ENCODE data around the gene CLECL1.

CLECL1 gene

DNA sequence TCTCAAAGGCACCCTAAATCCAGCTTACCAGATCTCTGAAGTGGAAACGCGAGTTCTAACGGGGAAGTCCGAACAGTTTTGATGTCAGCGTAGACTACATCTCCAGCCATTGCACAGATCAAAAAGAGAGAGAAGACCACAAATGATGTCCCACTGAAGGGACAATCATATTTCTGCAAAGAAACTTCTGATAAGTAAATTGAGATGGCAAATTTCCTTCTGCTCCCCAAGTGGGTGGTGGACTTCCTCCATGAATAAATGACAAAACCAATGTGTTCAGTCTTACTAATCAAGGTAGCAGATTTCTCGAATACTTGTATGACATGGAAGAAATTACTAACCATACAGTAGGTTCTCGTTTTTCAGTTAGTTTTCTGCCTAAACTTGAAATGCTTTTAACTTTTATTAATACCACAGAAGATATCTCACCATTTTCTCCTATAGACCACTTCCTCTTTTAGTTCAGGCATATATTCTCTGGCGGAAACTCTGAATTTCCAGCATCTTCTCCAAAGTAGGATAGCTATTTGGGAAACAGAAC, at the start of gene CLECL1:
Gene CLECL1 (minus strand): TSS at position 177 of the 541 bp plus-strand sequence.
- DNase-seq = peak in 1 of 2 donors; percentile 36

DNA sequence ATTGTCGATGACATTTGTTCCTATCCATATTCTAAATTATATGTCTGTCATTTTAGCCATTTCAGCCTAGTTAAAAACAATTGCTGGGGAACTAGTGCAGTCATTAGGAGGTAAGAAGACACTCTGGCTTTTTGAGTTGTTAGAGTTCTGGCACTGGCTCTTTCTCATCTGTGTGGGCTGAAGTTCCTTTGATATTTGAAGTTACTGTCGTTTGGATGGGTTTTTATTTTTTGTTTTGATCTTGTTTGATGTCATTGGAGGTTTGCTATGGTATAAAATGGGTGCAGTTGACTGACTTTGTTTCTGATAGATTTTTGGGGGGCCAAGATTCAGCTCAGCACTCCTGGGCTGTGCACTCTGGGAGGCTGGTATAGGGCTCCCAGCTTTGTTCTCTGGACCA, 48.5 kb upstream of the CLECL1 start:
- DNase-seq = no peak

DNA sequence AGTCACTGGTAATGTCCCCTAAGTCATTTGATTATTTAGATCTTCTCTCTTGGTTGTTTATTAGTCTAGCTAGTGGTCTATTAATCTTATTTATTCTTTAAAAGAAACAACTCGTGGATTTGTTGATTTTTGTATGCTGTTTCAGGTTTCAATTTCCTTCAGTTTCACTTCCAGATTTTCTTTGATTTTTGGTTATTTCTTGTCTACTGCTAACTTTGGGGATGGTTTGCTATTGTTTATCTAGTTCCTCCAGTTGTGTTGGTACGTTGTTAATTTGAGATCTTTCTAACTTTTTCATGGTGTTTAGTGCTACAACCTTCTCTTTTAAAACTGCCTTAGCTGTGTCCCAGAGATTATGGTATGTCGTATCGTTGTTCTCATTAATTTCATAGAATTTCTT, 46.3 kb upstream of the CLECL1 start:
- DNase-seq = no peak

DNA sequence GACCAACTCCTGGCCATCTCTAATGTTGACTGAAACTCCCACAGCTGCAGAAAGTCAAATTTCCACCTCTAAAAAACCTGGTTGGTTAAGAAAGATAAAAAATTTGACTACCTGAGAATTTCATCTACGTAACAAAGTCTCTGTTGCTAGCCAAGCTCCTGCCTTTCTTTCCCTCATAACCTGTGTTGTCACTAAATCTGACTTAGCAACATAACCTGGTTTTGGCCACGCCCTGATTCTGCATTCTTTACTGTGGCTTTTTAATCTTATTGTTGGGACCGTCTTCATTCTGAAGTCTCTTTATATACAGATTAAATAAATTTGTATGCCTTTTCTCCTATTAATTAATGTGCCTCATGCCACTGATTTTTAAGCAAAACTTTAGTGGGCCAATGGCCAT, 43.9 kb upstream of the CLECL1 start:
- DNase-seq = peak in 1 of 2 donors; percentile 29

DNA sequence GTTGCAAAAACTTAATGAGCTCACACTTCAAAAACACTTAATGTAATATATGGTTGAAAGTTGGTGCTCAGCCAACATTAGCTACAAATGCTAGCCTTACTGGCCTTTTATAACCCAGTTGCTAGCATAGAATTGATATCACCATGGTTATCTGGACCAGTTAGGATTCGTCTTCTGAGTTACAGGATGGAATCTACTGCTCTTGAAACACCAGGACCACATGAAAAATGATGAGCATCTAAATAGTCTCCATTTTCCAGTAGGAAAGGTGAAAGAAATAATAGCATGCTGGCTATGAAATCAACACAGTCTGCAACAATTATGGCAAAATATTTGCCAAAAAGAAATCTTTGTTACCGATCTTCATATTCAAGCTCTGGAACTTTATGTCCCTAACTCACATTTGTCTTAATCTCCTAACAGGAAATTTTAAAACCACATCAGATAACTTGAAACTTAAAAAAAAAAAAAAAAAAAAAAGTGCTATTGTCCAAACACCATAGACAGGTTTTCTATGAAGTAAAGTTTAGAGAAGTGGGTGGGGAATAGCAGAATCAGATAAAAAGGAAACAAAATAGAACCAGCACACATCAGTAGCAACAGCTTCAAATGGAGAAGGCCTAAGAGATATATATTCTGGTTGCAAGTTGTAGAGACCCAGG, 40.5 kb upstream of the CLECL1 start:
- peak in 1 of 2 donors; percentile 45 for DNase-seq

DNA sequence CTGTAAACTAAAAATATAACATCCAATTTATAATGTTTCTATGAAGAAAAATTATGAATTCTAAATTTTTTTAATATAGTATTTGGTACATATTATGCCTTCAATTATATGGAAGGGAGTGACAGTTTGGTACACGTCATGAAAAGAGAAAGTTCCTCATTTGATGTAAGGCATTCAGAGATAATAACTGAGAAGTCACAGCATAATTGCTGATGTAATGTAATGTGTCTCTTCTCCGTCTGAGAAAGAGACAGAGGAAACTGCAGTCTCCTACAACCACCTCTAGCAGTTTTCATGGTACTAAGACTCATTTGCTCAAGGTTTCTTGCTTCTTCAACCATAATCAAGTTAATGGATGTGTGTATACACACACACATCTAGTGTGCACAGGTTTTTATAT, 30.1 kb upstream of the CLECL1 start:
- DNase-seq = peak in 1 of 2 donors; percentile 58

DNA sequence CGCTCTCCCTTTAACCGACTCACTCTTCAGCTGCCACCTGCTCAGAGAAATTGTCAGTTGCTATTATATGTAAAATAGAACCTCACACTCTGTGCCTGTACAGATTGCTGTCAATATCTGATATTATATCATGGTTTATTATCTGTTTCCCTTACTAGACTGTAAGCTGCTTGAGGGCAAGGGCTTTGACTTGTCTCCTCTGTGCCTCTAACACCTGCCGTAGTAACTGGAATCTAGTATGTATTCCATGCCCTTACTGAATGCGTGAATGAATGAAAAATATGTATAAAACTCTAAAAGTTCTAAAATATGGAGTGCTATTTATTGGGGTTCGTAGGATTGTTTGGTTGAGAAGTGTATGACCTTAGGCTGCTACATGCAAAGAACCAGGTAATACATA, 29.5 kb upstream of the CLECL1 start:
- no peak for DNase-seq

DNA sequence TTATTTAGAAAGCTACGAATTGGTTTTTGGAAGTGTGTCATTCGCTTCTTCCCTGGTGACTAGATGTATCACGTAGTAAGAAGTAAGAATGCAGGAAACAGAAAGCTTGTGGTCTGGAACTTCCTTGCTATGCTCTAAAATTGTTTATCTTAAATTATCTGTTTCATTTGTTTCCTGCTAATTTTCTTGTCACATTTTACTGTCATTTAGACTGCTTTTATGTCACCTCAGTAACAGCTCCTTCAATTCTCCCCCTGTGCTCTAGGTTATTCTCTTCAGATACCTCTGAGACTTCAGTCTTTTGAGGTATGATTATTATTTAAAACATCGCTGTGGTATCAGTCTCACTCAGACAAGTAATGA, 28.5 kb upstream of the CLECL1 start:
- peak; percentile 26 to 81 for DNase-seq

DNA sequence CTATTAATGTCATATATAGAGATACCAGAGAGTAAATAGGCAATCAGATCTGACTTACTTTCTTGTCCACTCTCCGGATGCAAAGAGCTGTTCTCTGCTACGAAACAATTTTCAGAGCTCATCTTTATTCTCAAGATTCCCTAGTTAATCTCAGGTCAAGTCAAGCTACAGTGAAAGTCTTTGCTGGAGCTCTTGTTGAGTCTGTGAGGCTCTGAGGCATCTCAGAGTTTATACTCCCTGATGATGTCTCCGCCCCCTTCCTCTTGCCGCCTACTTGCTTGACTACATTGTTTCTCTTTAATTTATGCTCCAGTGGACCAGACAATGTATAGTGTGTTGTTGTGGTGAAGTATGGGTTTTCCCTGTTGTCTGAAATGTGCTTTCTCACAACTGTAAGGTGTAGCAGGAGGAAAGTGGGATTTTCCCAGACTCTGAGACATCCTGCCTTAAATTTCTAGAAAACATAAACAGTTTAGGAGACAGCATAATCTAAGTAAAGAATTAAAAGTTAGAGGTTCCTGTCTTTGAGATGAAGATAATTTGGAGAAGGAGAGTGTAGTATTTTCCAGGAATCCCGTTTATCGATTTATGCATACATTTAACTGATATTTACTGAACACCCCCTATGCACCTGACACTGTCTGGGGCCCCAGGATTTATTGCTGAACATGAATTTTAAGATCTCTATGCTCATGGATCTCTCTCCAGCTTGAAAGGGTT, 28.0 kb upstream of the CLECL1 start, which contains the start of gene CD69:
Gene CD69 (minus strand): TSS at position 203 of the 720 bp plus-strand sequence. CDS start 81 bp downstream, at position 122.
- peak; percentile 93 to 95 for DNase-seq

DNA sequence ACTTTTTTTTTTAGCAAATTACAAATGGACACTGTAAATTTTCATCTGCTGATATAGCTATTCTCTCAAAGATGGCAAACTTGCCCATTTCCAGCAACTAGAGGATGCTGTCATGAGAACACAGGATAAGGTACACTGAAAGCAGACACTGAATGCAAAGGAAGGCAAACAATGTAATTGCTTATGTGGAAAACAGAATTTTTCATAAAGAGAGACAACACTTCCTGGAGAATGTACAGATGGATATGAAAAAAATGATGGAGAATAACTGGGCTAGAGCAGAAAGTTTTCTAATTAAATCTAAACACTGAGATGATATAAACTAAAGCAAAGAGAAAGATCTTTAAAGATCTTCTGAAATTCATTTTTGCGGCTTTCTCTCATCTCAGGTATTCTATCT, 27.2 kb upstream of the CLECL1 start:
- DNase-seq = peak in 1 of 2 donors; percentile 61

DNA sequence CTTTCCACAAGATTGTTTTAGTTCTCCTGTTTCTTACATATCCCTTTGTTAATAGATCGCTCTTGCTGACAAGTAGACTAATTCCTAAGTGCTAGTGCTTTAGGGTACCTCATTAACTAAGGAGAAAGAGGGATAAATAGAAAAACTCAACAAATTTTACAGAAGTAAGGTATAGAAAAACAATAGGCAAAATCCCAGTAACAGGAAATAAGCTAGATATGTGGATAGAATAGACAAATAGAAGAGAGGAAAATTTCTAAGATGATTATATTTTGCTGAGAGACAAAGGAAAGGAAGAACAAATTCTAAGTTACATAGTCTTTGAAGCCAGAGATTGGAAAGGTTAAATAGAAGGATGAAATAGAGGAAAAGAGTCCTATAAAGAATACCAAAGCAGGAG, 26.8 kb upstream of the CLECL1 start:
- DNase-seq = no peak

DNA sequence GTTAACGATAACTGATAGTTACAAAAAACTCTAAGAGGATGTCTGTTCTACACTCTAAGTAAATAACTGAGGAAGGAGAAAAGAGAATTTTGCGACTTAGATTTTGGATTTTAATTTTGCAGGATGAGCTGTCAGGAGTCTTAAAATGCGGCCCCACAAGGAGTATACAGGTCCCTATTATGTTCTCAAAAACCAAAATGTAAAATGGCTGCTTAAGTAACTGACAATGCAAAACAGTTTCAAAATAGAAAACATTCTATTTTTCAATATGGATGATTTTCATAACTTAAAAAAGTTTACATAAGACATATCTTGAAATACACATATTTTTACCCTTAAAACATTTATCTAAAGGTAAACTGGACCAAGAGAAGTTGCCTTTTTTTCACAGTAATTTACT, 25.2 kb upstream of the CLECL1 start:
- peak in 1 of 2 donors; percentile 56 for DNase-seq

DNA sequence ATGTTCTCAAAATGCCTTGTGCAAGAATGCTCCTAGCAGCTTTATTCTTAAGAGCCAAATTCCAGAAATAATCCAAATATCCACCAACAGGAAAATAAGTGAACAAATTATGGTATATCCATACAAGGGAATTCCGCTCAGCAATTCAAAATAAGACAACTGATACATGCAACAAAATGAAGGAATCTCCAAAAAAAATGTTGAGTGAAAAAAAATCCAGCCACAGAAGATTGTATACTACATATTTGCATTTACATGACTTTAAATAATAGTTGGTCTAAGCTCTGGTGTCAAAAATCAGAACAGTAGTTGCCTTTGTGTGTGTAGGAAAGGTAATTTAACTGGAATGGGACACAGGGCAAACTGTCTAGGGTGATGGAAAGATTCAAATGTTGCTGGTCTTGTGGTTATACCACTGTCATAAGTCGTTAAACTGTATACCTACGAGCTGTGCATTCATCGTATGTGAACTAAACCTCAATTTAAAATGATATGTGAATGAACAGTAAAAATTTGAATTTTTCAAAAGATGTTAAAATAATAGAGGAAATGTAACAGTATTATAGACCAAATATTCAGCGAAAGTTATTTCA, 24.6 kb upstream of the CLECL1 start:
- peak in 1 of 2 donors; percentile 68 for DNase-seq

DNA sequence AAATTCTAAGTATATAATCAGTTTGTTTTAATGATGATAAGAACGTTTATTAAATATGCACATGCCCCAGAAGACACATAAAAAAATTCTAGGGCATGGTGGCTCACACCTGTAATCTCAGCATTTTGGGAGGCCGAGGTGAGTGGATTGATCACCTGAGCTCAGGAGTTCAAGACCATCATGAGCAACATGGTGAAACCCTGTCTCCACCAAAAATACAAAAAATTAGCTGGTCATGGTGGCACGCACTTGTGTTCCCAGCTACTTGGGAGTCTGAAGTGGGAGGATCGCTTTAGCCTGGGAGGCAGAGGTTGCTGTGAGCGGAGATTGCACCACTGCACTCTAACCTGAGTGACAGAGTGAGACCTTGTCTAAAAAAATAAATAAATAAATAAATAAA, 23.8 kb upstream of the CLECL1 start:
- DNase-seq = peak; percentile 33 to 55

DNA sequence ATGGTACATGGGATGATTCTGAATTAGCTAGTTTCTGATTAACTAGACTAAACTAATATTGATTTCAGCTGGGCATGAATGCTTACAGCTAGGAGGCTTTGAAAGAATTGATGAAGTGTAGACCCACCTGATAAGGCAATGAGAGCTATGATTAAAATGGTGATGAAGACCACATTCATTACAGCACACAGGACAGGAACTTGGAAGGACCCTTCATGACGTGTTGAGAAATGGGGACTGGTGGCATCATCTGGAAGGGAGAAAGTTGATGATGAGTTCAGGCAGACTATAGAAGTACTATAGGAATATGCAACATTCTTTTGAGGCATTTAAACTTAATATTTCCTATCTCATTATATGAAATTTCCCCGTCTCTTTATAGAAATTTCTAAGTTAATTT, 23.3 kb upstream of the CLECL1 start:
- no peak for DNase-seq

DNA sequence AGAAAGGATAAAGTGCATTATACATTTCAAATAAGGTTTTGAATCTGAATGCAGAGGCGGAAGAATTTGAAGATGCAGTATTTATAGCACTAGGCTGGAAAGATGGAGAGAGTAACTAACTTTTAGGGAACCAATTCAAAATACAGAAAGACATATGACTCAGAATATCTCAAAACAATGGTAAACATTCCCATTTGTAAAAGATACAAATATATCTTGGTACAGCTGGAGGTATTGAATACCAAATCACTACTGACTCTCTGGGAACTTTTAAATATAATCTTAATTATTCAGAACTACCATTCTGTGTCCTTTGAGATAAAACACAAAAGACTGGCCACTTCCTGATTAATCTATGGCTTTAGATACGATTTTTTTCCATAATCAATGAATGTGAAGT, 22.7 kb upstream of the CLECL1 start:
- DNase-seq = no peak

DNA sequence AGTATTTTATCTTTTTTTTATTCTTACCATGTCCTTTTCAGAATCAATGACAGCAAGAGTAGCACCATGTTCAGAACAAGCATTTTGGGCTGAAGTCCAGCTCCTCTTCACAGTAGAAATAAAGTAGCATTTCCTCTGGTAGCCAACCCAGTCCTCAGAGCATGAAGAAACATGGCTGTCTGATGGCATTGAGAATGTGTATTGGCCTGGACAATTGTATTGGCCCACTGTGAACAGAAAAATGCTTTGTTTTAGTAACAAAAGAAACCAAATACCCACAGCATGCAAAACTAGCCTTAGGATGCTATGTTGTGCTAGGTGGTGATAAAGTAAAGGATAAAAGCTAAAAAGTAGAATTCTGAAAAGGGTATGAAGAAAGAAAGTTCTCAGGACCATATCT, 22.1 kb upstream of the CLECL1 start:
- peak in 1 of 2 donors; percentile 54 for DNase-seq

DNA sequence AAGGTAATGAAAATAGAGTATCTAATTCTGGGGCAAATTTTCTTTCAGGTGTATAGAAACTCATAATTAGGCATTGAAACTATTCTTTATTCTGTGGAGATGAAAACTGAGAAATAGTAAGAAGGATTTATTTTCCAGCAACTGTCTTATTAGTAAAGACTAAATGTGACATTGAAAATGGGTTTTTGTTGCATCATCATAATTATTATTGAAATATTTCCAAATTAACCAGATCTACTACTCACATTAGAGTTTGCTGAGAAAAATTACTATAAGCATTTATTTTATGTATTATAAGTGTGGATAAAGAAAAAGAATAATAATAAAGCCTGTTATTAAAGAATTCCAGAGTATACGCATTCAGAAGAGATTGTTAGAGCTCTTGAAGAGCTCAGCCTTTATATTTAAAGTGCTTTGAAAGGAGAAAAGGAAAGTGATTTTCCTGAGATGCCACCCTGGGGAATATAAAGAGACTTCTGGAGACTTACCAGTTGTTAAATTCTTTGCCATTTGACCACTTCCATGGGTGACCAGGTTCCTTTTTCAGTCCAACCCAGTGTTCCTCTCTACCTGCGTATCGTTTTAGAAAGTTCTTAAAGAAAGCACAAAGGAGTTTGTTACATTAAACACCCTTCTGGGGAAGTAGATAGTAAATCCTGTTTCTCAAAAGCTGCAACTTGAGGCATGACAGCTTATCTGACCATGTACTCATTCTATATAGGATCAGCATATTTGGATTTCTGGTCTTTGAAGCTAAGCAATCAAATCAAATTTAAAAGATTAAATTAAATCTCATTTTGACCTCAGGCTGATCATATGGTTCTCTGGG, 21.4 kb upstream of the CLECL1 start:
- no peak for DNase-seq

DNA sequence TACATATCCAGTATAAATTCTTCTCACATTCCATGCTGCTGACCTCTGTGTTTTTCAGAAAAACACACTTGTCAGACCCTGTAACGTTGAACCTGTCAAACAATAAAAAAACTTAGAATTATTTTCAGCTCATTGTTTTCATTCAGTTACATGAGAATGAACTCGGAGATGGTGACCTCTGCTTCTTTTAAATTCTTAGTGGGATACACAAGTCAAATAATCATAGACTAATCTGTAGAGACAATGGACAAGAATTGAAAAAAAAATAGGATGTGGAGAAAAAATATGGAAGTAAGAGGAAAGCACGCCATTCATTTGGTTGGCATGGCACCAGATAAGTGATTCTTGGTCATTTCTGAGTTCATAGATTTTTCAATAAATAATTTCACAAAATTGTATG, 20.6 kb upstream of the CLECL1 start:
- DNase-seq = no peak

DNA sequence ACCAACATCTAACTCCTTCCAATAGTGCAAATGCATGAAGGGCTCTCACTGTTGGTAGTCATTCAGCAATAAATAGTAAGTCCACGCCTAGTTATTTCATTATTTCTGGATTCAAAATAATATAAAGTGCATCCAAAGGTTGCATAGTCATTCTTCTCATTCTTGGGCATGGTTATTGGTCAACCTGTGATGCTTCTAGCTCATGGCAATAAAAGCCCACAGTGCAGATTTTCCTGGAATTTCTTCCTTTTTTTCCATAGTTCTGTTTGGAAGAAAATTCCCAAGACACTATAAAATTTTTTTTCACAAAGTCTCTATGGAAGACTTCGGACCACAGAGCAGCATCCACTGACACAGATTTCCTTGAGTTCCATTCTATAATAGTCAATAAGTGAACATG, 20.2 kb upstream of the CLECL1 start:
- DNase-seq = no peak

DNA sequence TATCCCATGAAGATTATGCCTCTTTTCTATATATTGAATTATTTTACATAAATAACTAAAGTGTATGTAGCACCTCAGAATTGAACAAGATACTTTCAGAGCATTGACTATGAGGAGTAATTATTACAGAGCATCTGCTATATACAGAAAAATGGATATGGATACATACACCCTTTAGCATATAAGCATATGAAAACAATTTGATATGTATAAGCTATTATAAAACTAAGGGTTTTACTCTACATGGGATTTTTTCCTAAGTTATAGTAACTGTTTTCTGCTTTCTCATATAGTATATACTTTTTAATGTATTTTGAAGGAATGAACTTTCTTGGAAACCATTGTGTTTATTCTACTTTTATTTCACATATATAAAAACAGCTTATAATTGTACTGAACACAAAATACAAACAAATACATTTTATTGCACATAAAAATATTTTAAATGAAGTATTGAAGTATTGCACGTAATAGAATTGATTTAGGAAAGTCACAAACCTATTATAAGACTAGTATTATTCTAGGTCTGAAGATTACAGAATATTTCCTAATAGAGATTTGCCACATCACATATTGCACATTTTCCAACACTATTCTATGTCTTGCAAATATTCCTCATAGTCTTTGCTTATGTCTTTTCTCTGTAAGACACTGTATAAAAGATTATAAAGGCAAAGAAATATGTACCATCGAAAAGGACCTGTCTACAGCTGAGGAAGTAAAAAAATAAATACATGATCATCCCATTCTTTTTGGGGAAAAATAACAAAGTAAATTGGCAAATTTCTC, 19.4 kb upstream of the CLECL1 start:
- DNase-seq = no peak

All from CD4-positive, alpha-beta T cell treated with Interleukin-1 beta for 1 hour (primary cell).